ENCODE data around the gene UBE2B.
"Not testable (repeated sequence)": the region's sequence is repeated elsewhere in the genome, so short reads cannot be mapped to it uniquely, and the experiment has no call there.

Gene UBE2B

GRCh38 chr5:134397196-134397595 is 25.8 kb downstream of the UBE2B start:
- in situ Hi-C loops (cut with MboI; ENCODE audit: low sequenced_read_pairs), result no loop called here

GRCh38 chr5:134398609-134399155 is 27.3 kb downstream of the UBE2B start:
- in situ Hi-C loops (cut with MboI; ENCODE audit: low sequenced_read_pairs), result no loop called here

GRCh38 chr5:134403951-134404350 is 32.6 kb downstream of the UBE2B start:
- in situ Hi-C loops (cut with MboI; ENCODE audit: low sequenced_read_pairs), result no loop called here

- in situ Hi-C loops (cut with MboI; ENCODE audit: low sequenced_read_pairs), result no loop called here
Measured at GRCh38 chr5:134406390-134406789, 35.0 kb downstream of the UBE2B start.

- in situ Hi-C loops (cut with MboI; ENCODE audit: low sequenced_read_pairs), result no loop called here
Measured at GRCh38 chr5:134409321-134409720, 38.0 kb downstream of the UBE2B start.

GRCh38 chr5:134410822-134411221 is 39.5 kb downstream of the UBE2B start:
- in situ Hi-C loops (cut with MboI; ENCODE audit: low sequenced_read_pairs), result no loop called here

- in situ Hi-C loops (cut with MboI; ENCODE audit: low sequenced_read_pairs), result no loop called here
Measured at GRCh38 chr5:134411228-134411545, 39.8 kb downstream of the UBE2B start.

- in situ Hi-C loops (cut with MboI; ENCODE audit: low sequenced_read_pairs), result no loop called here
Measured at GRCh38 chr5:134411546-134412266, 40.3 kb downstream of the UBE2B start, which contains the start of gene CDKN2AIPNL. Gene CDKN2AIPNL, minus strand, starts transcription at chr5:134411881. Its CDS starts 27 bp downstream, at chr5:134411854.

GRCh38 chr5:134413046-134413445 is 41.7 kb downstream of the UBE2B start:
- in situ Hi-C loops (cut with MboI; ENCODE audit: low sequenced_read_pairs), result no loop called here

- in situ Hi-C loops (cut with MboI; ENCODE audit: low sequenced_read_pairs), result no loop called here
Measured at GRCh38 chr5:134417707-134418106, 46.3 kb downstream of the UBE2B start.

- in situ Hi-C loops (cut with MboI; ENCODE audit: low sequenced_read_pairs), result no loop called here
Measured at GRCh38 chr5:134418958-134419357, 47.6 kb downstream of the UBE2B start.

GRCh38 chr5:134420343-134420742 is 49.0 kb downstream of the UBE2B start:
- in situ Hi-C loops (cut with MboI; ENCODE audit: low sequenced_read_pairs), result no loop called here

- in situ Hi-C loops (cut with MboI; ENCODE audit: low sequenced_read_pairs), result not testable (repeated sequence)
Measured at GRCh38 chr5:134421038-134421437, 49.7 kb downstream of the UBE2B start.

GRCh38 chr5:134422791-134423365 is 51.5 kb downstream of the UBE2B start:
- in situ Hi-C loops (cut with MboI; ENCODE audit: low sequenced_read_pairs), result no loop called here

GRCh38 chr5:134423376-134423775 is 52.0 kb downstream of the UBE2B start:
- in situ Hi-C loops (cut with MboI; ENCODE audit: low sequenced_read_pairs), result no loop called here

- in situ Hi-C loops (cut with MboI; ENCODE audit: low sequenced_read_pairs), result no loop called here
Measured at GRCh38 chr5:134426361-134426760, 55.0 kb downstream of the UBE2B start.

- in situ Hi-C loops (cut with MboI; ENCODE audit: low sequenced_read_pairs), result no loop called here
Measured at GRCh38 chr5:134427540-134428041, 56.2 kb downstream of the UBE2B start.

GRCh38 chr5:134430001-134430569 is 58.7 kb downstream of the UBE2B start:
- in situ Hi-C loops (cut with MboI; ENCODE audit: low sequenced_read_pairs), result no loop called here

- in situ Hi-C loops (cut with MboI; ENCODE audit: low sequenced_read_pairs), result no loop called here
Measured at GRCh38 chr5:134432174-134432573, 60.8 kb downstream of the UBE2B start.

- in situ Hi-C loops (cut with MboI; ENCODE audit: low sequenced_read_pairs), result no loop called here
Measured at GRCh38 chr5:134432677-134433359, 61.4 kb downstream of the UBE2B start.

- in situ Hi-C loops (cut with MboI; ENCODE audit: low sequenced_read_pairs), result no loop called here
Measured at GRCh38 chr5:134435560-134435959, 64.2 kb downstream of the UBE2B start.

Measured in HL-60/S4 treated with phorbol 12-myristate 13-acetate at 8.2 ng/mL for 4 days and 3 days (cell line).